K562 (cell line): ENCODE measurements around the gene KCNN3. TPM values are rescaled to one million over a fixed set of nuclear protein-coding genes. Genes with fewer than 3 reads are reported as not detected.
A peak's percentile ranks its signal among the peaks of the same experiment; 100 is the strongest.

Source experiments
- ATAC-seq: fragments of 200-7000 bp; cut with Tn5 transposase; 3 replicates; pipeline ENCODE4 v1.9.1; 2020; ENCODE audit warnings: moderate library complexity
- BruUV-seq: library from RNA; stranded (reverse); fragments of 400-500 nt; replicated peaks from 2 replicates; lab custom pipeline; 2021; lab: Mats Ljungman, UMichigan
- CTCF ChIA-PET: fragments of 300-600 bp; formaldehyde crosslinking; extraction: SDS; loops from one replicate; lab custom pipeline; 2021; ENCODE audit warnings: low intra/inter-chr PET ratio; lab: Yijun Ruan, JAX
- POLR2A ChIA-PET: fragments of 300-600, 350-650 bp; sonication (Branson Sonifier 250); formaldehyde crosslinking; extraction: SDS; loops from one replicate; lab custom pipeline; 2021; ENCODE audit warnings: antibody characterized with exemption, inconsistent platforms; lab: Yijun Ruan, JAX
- DNase-seq, 4 experiments: peaks; one replicate each; pipeline versions ENCODE4 v3.0.0 to v3.0.0-alpha.2; 2011 to 2018; ENCODE audit warnings: low spot score in 3 of 4, mixed read lengths in 3 of 4; ENCODE audit errors: extremely low read depth in 1 of 4
- FAIRE-seq: peaks from 2 replicates; lab custom pipeline; 2011; peaks lifted over from hg19 to GRCh38; lab: Jason Lieb, UNC
- H2AFZ ChIP-seq: 2 replicates; pipeline ENCODE4 v1.6.0; 2011; ENCODE audit warnings: low read depth, low read length, control low read depth, inconsistent platforms
- H3K27ac ChIP-seq: fragments of 200-600 bp; 3 replicates; pipeline ENCODE4 v1.8.0; 2011; ENCODE audit warnings: low read depth, mild to moderate bottlenecking, control low read depth, inconsistent platforms, low read length, moderate library complexity, mixed read lengths; ENCODE audit errors: extremely low read depth
- H3K27me3 ChIP-seq, 2 experiments: fragments of 300-600 bp in 1 of 2; 2 replicates in 1 of 2; 3 replicates in 1 of 2; pipeline versions ENCODE4 v1.6.0 to v1.8.0; 2011; ENCODE audit warnings: inconsistent platforms in 2 of 2, low read length in 2 of 2, mild to moderate bottlenecking in 1 of 2, mixed read lengths in 1 of 2, moderate library complexity in 1 of 2; ENCODE audit not compliant: control insufficient read depth in 2 of 2, insufficient read depth in 2 of 2
- H3K36me3 ChIP-seq: fragments of 300-600 bp; 3 replicates; pipeline ENCODE4 v1.8.0; 2011; ENCODE audit warnings: mild to moderate bottlenecking, low read length, inconsistent platforms; ENCODE audit not compliant: control insufficient read depth, insufficient read depth
- H3K4me1 ChIP-seq, 2 experiments: fragments of 200-600 bp in 1 of 2; replicated peaks in 1 of 2; 2 replicates in 1 of 2; 3 replicates in 1 of 2; pipeline versions ENCODE4 v1.5.1 to v1.8.0; 2011; ENCODE audit warnings: inconsistent platforms in 2 of 2, low read length in 2 of 2, mild to moderate bottlenecking in 1 of 2, mixed read lengths in 1 of 2, moderate library complexity in 1 of 2; ENCODE audit not compliant: control insufficient read depth in 2 of 2, insufficient read depth in 2 of 2
- H3K4me2 ChIP-seq: 2 replicates; pipeline ENCODE4 v1.6.1; 2011; ENCODE audit warnings: low read length, control low read depth, inconsistent platforms, mixed read lengths; ENCODE audit not compliant: insufficient read depth
- H3K4me3 ChIP-seq: fragments of 200-600 bp; sonication (generic), shearing (Covaris generic); 2 replicates; pipeline ENCODE4 v1.5.1; 2016; ENCODE audit warnings: control low read depth, inconsistent platforms
- H3K79me2 ChIP-seq: fragments of 200-600 bp; 3 replicates; pipeline ENCODE4 v1.8.0; 2011; ENCODE audit warnings: low read length, inconsistent platforms; ENCODE audit not compliant: control insufficient read depth, insufficient read depth
- H3K9ac ChIP-seq, 2 experiments: 2 replicates each; pipeline versions ENCODE4 v1.6.0 to v1.6.1; 2011; ENCODE audit warnings: low read depth in 2 of 2, low read length in 2 of 2, control low read depth in 1 of 2, inconsistent platforms in 1 of 2, mild to moderate bottlenecking in 1 of 2, mixed read lengths in 1 of 2; ENCODE audit not compliant: insufficient read depth in 1 of 2
- H3K9me1 ChIP-seq: one replicate; pipeline ENCODE4 v1.6.0; 2011; ENCODE audit warnings: inconsistent platforms, mild to moderate bottlenecking, low read length, moderate library complexity; ENCODE audit not compliant: control insufficient read depth, insufficient read depth
- H3K9me3 ChIP-seq: replicated peaks from 2 replicates; pipeline ENCODE4 v1.5.1; 2011; ENCODE audit warnings: low read depth, low read length, inconsistent platforms; ENCODE audit not compliant: control insufficient read depth, insufficient read depth
- H4K20me1 ChIP-seq: replicated peaks from 2 replicates; pipeline ENCODE4 v1.6.1; 2011; ENCODE audit warnings: low read length, inconsistent platforms, mixed read lengths; ENCODE audit not compliant: control insufficient read depth, insufficient read depth
- ETS1 ChIP-seq: conservative IDR thresholded peaks from 2 replicates; pipeline ENCODE4 v1.6.1; 2011; ENCODE audit warnings: low read depth, mild to moderate bottlenecking, low read length; ENCODE audit not compliant: control insufficient read depth
- RAD21 ChIP-seq, 2 experiments: fragments of 250-450 bp in 1 of 2; fragments of 450-650 bp in 1 of 2; sonication (Bioruptor Pico) in 1 of 2; formaldehyde crosslinking in 1 of 2; IDR thresholded peaks in 1 of 2; conservative IDR thresholded peaks in 1 of 2; 2 replicates each; pipeline versions ENCODE4 v1.4.0 to v1.8.0; 2020 to 2022; ENCODE audit warnings: mild to moderate bottlenecking in 2 of 2, moderate library complexity in 1 of 2
- WGBS: fragments of 100-300 bp; shearing (Covaris generic); methylation state at CpG from one replicate; pipeline ENCODE4 v1.1.6; 2016; ENCODE audit warnings: low coverage, mixed read lengths; ENCODE audit not compliant: insufficient coverage; ENCODE audit errors: missing lambda C conversion rate; 5-methylcytosine and 5-hydroxymethylcytosine counted together
- in situ Hi-C: fragments of 300-500 bp; cut with MboI; formaldehyde crosslinking; loops from 4 replicates; pipeline ENCODE4 v1.15.0; 2018; ENCODE audit warnings: inconsistent platforms, mixed read lengths
- intact Hi-C: fragments of 100-400 bp; cut with micrococcal nuclease; formaldehyde crosslinking; loops from 2 replicates; pipeline ENCODE4 v1.14.2; 2022
- polyA plus RNA-seq, 8 experiments: library from polyadenylated mRNA; depleted of rRNA in 4 of 8; stranded (reverse) in 5 of 8; unstranded in 3 of 8; fragments of >200 nt; fragmentation: Nextera tagmentation in 2 of 8; fragmentation: Illumina TruSeq in 1 of 8; extraction: Ambion mirVana in 2 of 8; extraction: Trizol in 1 of 8; gene quantifications; 2 replicates each; pipeline versions ENCODE4 v1.2.1 to v1.2.3, GENCODE V29; 2011 to 2014; ENCODE audit warnings: inconsistent platforms in 1 of 8, missing spikeins in 1 of 8
- total RNA-seq, 7 experiments: library from RNA; depleted of rRNA in 6 of 7; stranded (reverse); fragments of >200 nt in 6 of 7; fragmentation: Illumina TruSeq in 2 of 7; extraction: Trizol in 2 of 7; gene quantifications; 2 replicates each; pipeline versions ENCODE4 v1.2.1 to v1.2.3, GENCODE V29; 2011 to 2021; ENCODE audit warnings: low replicate concordance in 1 of 7

Gene KCNN3
- total and polyA plus RNA-seq, 9 of the 15 experiments (the other 6 are each of a cell fraction or from before 2014, with no cell fraction given): 0.02 to 0.03 TPM; not detected in 7

- TF ChIP-seq RAD21 (CRISPR knock-in tag; conservative IDR thresholded peaks at IDR 0.05 in 1 of 2, IDR thresholded peaks at IDR 0.05 in 1 of 2): 0 out of 4 replicates have a peak, but pooled peaks of 1 of the 2 experiments have one; percentile 14
- TF ChIP-seq ETS1: no peak
- in situ Hi-C loops: no loop called here
- Histone ChIP-seq H3K36me3 (no peaks in the 10 kb centered on the region), H3K79me2 (no peaks in the 10 kb centered on the region), H3K4me1 (peaks cover 0 to 3% of the 10 kb centered on the region in 2 experiments; a peak in 1 of 5 replicates), H3K9ac (no peak overlapping the region; a peak in 1 of 4 replicates), H3K27me3 (peaks cover 35 to 56% of the 10 kb centered on the region in 2 experiments), H3K9me1 (peaks cover 3% of the 10 kb centered on the region), H3K4me2 (no peak overlapping the region), H3K27ac (no peak overlapping the region), H3K9me3 (no peaks in the 10 kb centered on the region), H2AFZ (no peak overlapping the region), H4K20me1 (0 out of 2 replicates have a peak, but pooled peaks cover 5% of the 10 kb centered on the region), H3K4me3 (no peak overlapping the region)
- WGBS: under 1% methylated on average over 6 of the region's 6 CpGs
- FAIRE-seq (no peak), DNase-seq (no peak), ATAC-seq (no peak)
- ChIA-PET POLR2A (interaction anchor here (0.6 kb wide), 1 partner anchor 27 kb away, joined by 3 read pairs; no protein-coding TSS in a partner anchor), CTCF (no interaction called here)
- intact Hi-C loops: no loop called here
- BruUV-seq: no TSS peak
Observed at GRCh38 chr1:154716614-154717527, 153.2 kb downstream of the KCNN3 start.
